Neural progenitor cell (in vitro differentiated cells): ENCODE data around the gene XPO4. TPM values are rescaled to one million over a fixed set of nuclear protein-coding genes. Genes with fewer than 3 reads are reported as not detected.

Experiments used
- DNase-seq: peaks from one replicate; pipeline ENCODE4 v3.0.0-alpha.2; 2016; ENCODE audit warnings: low spot score
- H2AFZ ChIP-seq: fragments of 200-600 bp; sonication (generic); replicated peaks from 2 replicates; pipeline ENCODE4 v1.6.1; 2016; ENCODE audit warnings: antibody characterized with exemption
- H3F3A ChIP-seq: fragments of 200-600 bp; sonication (generic); 2 replicates; pipeline ENCODE4 v1.6.1; 2016; ENCODE audit warnings: antibody characterized with exemption, low read depth
- H3K27ac ChIP-seq: fragments of 200-600 bp; sonication (generic); 2 replicates; pipeline ENCODE4 v1.5.1; 2016; ENCODE audit warnings: mild to moderate bottlenecking
- H3K27me3 ChIP-seq: fragments of 200-600 bp; sonication (generic); 2 replicates; pipeline ENCODE4 v1.6.1; 2016; ENCODE audit warnings: mild to moderate bottlenecking, moderate library complexity
- H3K36me3 ChIP-seq: fragments of 200-600 bp; sonication (generic); 2 replicates; pipeline ENCODE4 v1.5.1; 2016
- H3K4me1 ChIP-seq: fragments of 200-600 bp; sonication (generic); 2 replicates; pipeline ENCODE4 v1.6.1; 2016; ENCODE audit warnings: mixed run types
- H3K4me2 ChIP-seq: fragments of 200-600 bp; sonication (generic); 2 replicates; pipeline ENCODE4 v1.6.1; 2016
- H3K4me3 ChIP-seq: fragments of 200-600 bp; sonication (generic); 2 replicates; pipeline ENCODE4 v1.5.1; 2016
- H3K79me2 ChIP-seq: fragments of 200-600 bp; sonication (generic); 2 replicates; pipeline ENCODE4 v1.6.1; 2016; ENCODE audit warnings: low read depth
- H3K9ac ChIP-seq: fragments of 200-600 bp; sonication (generic); 2 replicates; pipeline ENCODE4 v1.6.1; 2016
- H3K9me3 ChIP-seq: fragments of 200-600 bp; sonication (generic); 2 replicates; pipeline ENCODE4 v1.5.1; 2016; ENCODE audit warnings: low read depth
- H4K20me1 ChIP-seq: fragments of 200-600 bp; sonication (generic); 2 replicates; pipeline ENCODE4 v1.6.1; 2016; ENCODE audit warnings: low read depth
- H3K27ac Mint-ChIP-seq: 3 replicates; pipeline ENCODE4 v1.8.0; 2021; ENCODE audit warnings: mixed read lengths
- H3K27me3 Mint-ChIP-seq: 2 replicates; pipeline ENCODE4 v1.8.0; 2022; ENCODE audit warnings: low read depth, mild to moderate bottlenecking, inconsistent platforms, moderate library complexity, mixed read lengths; ENCODE audit not compliant: insufficient read depth
- H3K36me3 Mint-ChIP-seq: 3 replicates; pipeline ENCODE4 v1.8.0; 2021; ENCODE audit warnings: mixed read lengths
- H3K4me1 Mint-ChIP-seq: 3 replicates; pipeline ENCODE4 v1.8.0; 2021; ENCODE audit warnings: mixed read lengths
- H3K4me3 Mint-ChIP-seq: 3 replicates; pipeline ENCODE4 v1.8.0; 2021; ENCODE audit warnings: mild to moderate bottlenecking, moderate library complexity, mixed read lengths
- H3K9me3 Mint-ChIP-seq: 3 replicates; pipeline ENCODE4 v1.8.0; 2020; ENCODE audit warnings: mixed read lengths
- CTCF ChIP-seq: fragments of 200-600 bp; sonication (generic); IDR thresholded peaks from 2 replicates; pipeline ENCODE4 v1.5.1; 2017; ENCODE audit warnings: antibody characterized with exemption, mild to moderate bottlenecking
- EZH2 ChIP-seq: fragments of 200-600 bp; sonication (generic); IDR thresholded peaks from 2 replicates; pipeline ENCODE4 v1.6.1; 2017; ENCODE audit warnings: antibody characterized with exemption, mild to moderate bottlenecking, moderate library complexity
- EZH2phosphoT487 ChIP-seq: fragments of 200-600 bp; sonication (generic); IDR thresholded peaks from 2 replicates; pipeline ENCODE4 v1.6.1; 2017; ENCODE audit warnings: antibody characterized with exemption
- total RNA-seq: library from RNA; depleted of rRNA; stranded (reverse); fragments of >200 nt; gene quantifications from 2 replicates; pipeline ENCODE4 v1.2.3, GENCODE V29; 2015; ENCODE audit warnings: low replicate concordance

The XPO4 gene
- total RNA-seq, 1 donor from 2014 or later, result 44.9 TPM

GRCh38 chr13:20840568-20840967, 62.0 kb downstream of the XPO4 start:
- H3K9me3 ChIP-seq, result no peaks in the 10 kb centered on the region
- TF ChIP-seq EZH2phosphoT487 (no peak), EZH2 (no peak), CTCF (no peak)

GRCh38 chr13:20833900-20834679, 68.5 kb downstream of the XPO4 start:
- Histone ChIP-seq H3F3A (peaks cover 7% of the 10 kb centered on the region), H2AFZ (no peak overlapping the region), H3K36me3 (no peaks in the 10 kb centered on the region), H3K79me2 (no peaks in the 10 kb centered on the region), H3K27me3 (no peaks in the 10 kb centered on the region), H3K9me3 (no peaks in the 10 kb centered on the region), H3K4me3 (no peak overlapping the region), H3K9ac (no peak overlapping the region), H3K4me2 (no peak overlapping the region), H3K27ac (no peak overlapping the region), H3K4me1 (no peaks in the 10 kb centered on the region), H4K20me1 (peaks cover 5% of the 10 kb centered on the region)
- Mint-ChIP-seq H3K27me3 (no peaks in the 10 kb centered on the region), H3K4me1 (peaks cover 4% of the 10 kb centered on the region), H3K27ac (no peak overlapping the region), H3K4me3 (no peak overlapping the region), H3K9me3 (no peaks in the 10 kb centered on the region), H3K36me3 (peaks cover 22% of the 10 kb centered on the region)
- DNase-seq, result no peak
- no peak for TF ChIP-seq EZH2
- TF ChIP-seq CTCF, result no peak
- no peak for TF ChIP-seq EZH2phosphoT487

More at GRCh38 chr13:20840568-20840967, 62.0 kb downstream of the XPO4 start:
- H3K4me2 ChIP-seq, result no peak overlapping the region
- no peaks in the 10 kb centered on the region for H3K4me1 ChIP-seq
- no peak overlapping the region for H3K4me3 ChIP-seq
- no peak overlapping the region for H3K27ac ChIP-seq
- peaks cover 6% of the 10 kb centered on the region for H3K36me3 ChIP-seq
- Mint-ChIP-seq H3K4me3 (no peak overlapping the region), H3K36me3 (peaks cover 26% of the 10 kb centered on the region), H3K9me3 (no peaks in the 10 kb centered on the region), H3K27ac (no peak overlapping the region), H3K27me3 (no peaks in the 10 kb centered on the region), H3K4me1 (peaks cover 7% of the 10 kb centered on the region)
- no peak overlapping the region for H3K9ac ChIP-seq
- H3F3A ChIP-seq, result no peaks in the 10 kb centered on the region
- no peaks in the 10 kb centered on the region for H4K20me1 ChIP-seq
- DNase-seq, result no peak
- no peak overlapping the region for H2AFZ ChIP-seq
- peaks cover 15% of the 10 kb centered on the region for H3K79me2 ChIP-seq
- no peaks in the 10 kb centered on the region for H3K27me3 ChIP-seq

- DNase-seq, result no peak
Measured at GRCh38 chr13:20832861-20833260, 69.7 kb downstream of the XPO4 start.

More at GRCh38 chr13:20832861-20833260, 69.7 kb downstream of the XPO4 start:
- Histone ChIP-seq H3K4me1 (no peaks in the 10 kb centered on the region), H3K9ac (no peak overlapping the region), H4K20me1 (peaks cover 5% of the 10 kb centered on the region), H3K27me3 (no peaks in the 10 kb centered on the region), H3K4me2 (no peak overlapping the region), H3K27ac (no peak overlapping the region), H3F3A (peaks cover 11% of the 10 kb centered on the region), H3K36me3 (no peaks in the 10 kb centered on the region), H3K79me2 (no peaks in the 10 kb centered on the region), H3K4me3 (no peak overlapping the region), H3K9me3 (no peaks in the 10 kb centered on the region), H2AFZ (no peak overlapping the region)
- H3K4me3 Mint-ChIP-seq, result no peak overlapping the region
- peaks cover 18% of the 10 kb centered on the region for H3K36me3 Mint-ChIP-seq
- no peaks in the 10 kb centered on the region for H3K9me3 Mint-ChIP-seq
- H3K27ac Mint-ChIP-seq, result no peak overlapping the region
- TF ChIP-seq EZH2phosphoT487 (no peak), CTCF (no peak), EZH2 (no peak)
- peaks cover 6% of the 10 kb centered on the region for H3K4me1 Mint-ChIP-seq
- no peaks in the 10 kb centered on the region for H3K27me3 Mint-ChIP-seq
